Ishikawa (cell line): ENCODE measurements around the gene PARP1.

Source experiments
- EP300 ChIP-seq: IDR thresholded peaks from 2 replicates; pipeline ENCODE4 v1.6.1; 2012; ENCODE audit warnings: borderline replicate concordance
- FOXM1 ChIP-seq: IDR thresholded peaks from 2 replicates; pipeline ENCODE4 v1.6.1; 2012; ENCODE audit warnings: low read depth, borderline replicate concordance
- TAF1 ChIP-seq: IDR thresholded peaks from 2 replicates; pipeline ENCODE4 v1.6.1; 2012; ENCODE audit warnings: low read depth, mild to moderate bottlenecking
- YY1 ChIP-seq: IDR thresholded peaks from 2 replicates; pipeline ENCODE4 v1.6.1; 2012; ENCODE audit warnings: low read depth

- TF ChIP-seq FOXM1 = no peak
- TF ChIP-seq EP300 = no peak
- no peak for TF ChIP-seq TAF1
- no peak for TF ChIP-seq YY1
Measured at GRCh38 chr1:226443033-226443432, 35.1 kb upstream of the PARP1 start.
